ENCODE results near the gene TCEAL4. TPM values are rescaled to one million over a fixed set of nuclear protein-coding genes. Genes with fewer than 3 reads are reported as not detected.

Gene TCEAL4
- total RNA-seq (100 to 1,000 TPM in 1 of 2 donors, 10 to 100 TPM in 1; 97.2 to 187 TPM), polyA plus RNA-seq (1,000 to 10,000 TPM; 1,036 to 1,452 TPM)
- long read RNA-seq, donor 1, transcript TCEAL4-209 (3 exons, 1,571 nt) = minor isoform, 9 of 125 reads
- long read RNA-seq, donor 1, transcript TCEAL4-206 (3 exons, 1,135 nt) = minor isoform, 9 of 125 reads
- long read RNA-seq, donor 1, transcript TCEAL4-208 (3 exons, 1,273 nt) = major isoform, 75 of 125 reads
- long read RNA-seq, donor 1, transcript TCEAL4-212 (3 exons, 1,008 nt) = minor isoform, 10 of 125 reads
- long read RNA-seq, donor 1, partial matches to known transcripts = 0 of 125 reads
- long read RNA-seq, donor 1, other reads (novel, unspliced or antisense) = 12 of 125 reads
- long read RNA-seq, donor 2, transcript TCEAL4-206 (3 exons, 1,135 nt) = minor isoform, 8 of 58 reads
- long read RNA-seq, donor 2, transcript TCEAL4-208 (3 exons, 1,273 nt) = major isoform, 32 of 58 reads
- long read RNA-seq, donor 2, transcript TCEAL4-212 (3 exons, 1,008 nt) = minor isoform, 8 of 58 reads
- long read RNA-seq, donor 2, partial matches to known transcripts = 0 of 58 reads
- long read RNA-seq, donor 2, other reads (novel, unspliced or antisense) = 8 of 58 reads

DNA sequence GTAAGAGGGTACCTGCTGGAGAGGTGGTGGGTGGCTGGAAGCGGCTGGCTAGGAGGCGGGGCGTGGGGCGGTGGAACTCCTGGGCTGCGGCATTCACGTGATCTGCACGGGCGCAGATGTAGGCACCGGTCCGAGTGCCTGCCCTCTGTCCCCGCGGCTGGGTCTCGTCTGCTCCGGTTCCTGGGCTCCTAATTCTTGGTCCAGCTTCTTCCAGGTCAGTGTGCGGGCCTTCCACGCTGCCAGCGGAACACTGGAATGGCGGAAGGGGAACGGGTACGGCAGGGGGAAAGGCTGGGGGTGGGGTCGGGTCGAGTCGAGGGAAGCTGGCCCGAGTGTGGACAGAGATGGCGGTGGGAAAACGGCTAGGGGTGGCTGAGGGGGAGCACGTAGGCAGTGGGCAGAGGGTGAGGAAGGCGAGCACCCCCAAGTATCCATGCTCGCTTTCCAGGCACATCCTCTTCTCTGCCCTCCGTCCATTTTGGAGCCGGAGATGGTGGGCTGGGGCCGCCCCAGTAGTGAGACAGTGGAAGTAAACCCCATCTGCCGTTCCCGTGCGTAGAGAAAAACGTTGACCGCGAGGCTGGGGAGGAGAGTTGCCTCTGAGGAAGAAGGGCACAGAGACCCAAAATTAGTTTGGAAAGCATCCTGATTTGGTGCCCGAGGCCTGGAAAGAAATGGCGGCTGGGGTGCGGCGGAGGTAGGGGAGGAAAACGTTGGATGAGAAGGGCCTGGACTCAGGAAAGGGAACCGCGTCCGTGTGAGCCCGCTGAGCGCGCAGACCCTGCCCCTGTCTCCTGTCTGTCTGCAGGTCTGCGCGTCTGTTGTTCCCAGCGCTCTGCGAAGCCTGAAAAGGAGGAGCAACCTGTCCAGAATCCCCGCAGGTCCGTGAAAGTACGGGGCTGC is at the start of gene TCEAL4:
TSS of gene TCEAL4 (plus strand) at position 105 of the 903 bp plus-strand sequence. CDS start 1,161 bp downstream, outside the sequence.
- H3K27ac ChIP-seq (ENCODE audit: low read depth in 1 of 2, low read length in 2 of 2) = peak within 1 kb of the TSS in 1 of 2 donors; percentile 62
- DNase-seq (peak; percentile 76 to 86), ATAC-seq (ENCODE audit: low FRiP score) (peak; percentile 91)
- H3K4me1 ChIP-seq (ENCODE audit: control insufficient read depth in 1 of 2, insufficient read depth in 2 of 2, low read length in 2 of 2) = no peaks in the 10 kb centered on the region
- H3K9me3 ChIP-seq (ENCODE audit: control insufficient read depth, low read length) = no peaks in the 10 kb centered on the region
- intact Hi-C loops (cut with DNase I) = loop anchor here in 1 of 2 donors (2.0 kb wide), 1 partner anchor 43 kb away; the partner anchor contains the start of gene TCEAL1
- H3K27me3 ChIP-seq (ENCODE audit: control insufficient read depth in 1 of 2, insufficient read depth in 2 of 2, low read length in 1 of 2) = no peaks in the 10 kb centered on the region
- peak within 1 kb of the TSS; percentile 14 to 35 for H3K4me3 ChIP-seq (ENCODE audit: low read length in 2 of 2)
- 0 to 22% methylated on average over 51 to 56 of the region's 56 CpGs for WGBS, 2 donors
- H3K36me3 ChIP-seq (ENCODE audit: control insufficient read depth in 1 of 2, insufficient read depth in 2 of 2, low read length in 1 of 2) = no peaks in the 10 kb centered on the region

DNA sequence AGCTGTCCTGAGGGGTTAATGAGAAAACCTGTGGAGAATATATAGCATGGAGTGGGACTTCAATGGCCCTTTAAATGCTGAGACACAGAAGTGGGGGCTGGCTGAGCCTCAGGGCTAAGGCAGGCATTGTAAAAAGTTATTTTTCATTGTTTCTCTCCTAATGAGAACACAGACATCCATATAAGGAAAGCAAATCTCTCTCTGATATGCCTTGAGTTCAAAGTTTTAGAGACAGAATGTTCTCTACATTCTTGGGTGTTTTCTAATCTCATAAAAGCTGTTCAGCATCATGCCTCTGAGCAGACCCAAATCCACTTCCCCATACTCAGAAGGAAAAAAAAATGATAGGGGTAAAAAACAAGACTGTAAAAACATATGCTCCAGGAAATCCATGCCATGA is 49.2 kb upstream of the TCEAL4 start:
- intact Hi-C loops (cut with DNase I) = loop anchor here (10.0 kb wide), 1 partner anchor 99 kb away; no protein-coding TSS in a partner anchor
- peak overlapping the region; percentile 92 to 99 for H3K27ac ChIP-seq (ENCODE audit: low read depth in 1 of 2, low read length in 2 of 2)
- peak; percentile 37 for ATAC-seq (ENCODE audit: low FRiP score)

DNA sequence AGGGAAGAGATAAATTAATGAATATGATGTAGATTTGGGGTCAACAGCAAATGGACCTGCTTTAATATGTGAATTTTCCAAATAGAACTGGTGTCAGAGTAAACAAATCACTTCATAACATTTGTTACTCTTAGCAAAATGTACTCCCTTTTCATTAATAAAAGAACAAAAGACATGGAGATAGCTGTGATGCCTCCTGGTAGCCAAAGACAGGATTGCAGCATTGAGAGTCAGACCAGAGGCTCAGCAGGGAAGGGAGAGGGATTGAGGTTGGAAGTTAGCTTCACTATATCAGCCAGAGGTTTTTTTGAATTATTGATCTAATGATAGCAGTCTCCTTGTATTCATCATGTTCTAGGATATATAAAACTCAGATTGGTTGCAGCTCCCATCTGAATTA is 48.6 kb upstream of the TCEAL4 start:
- intact Hi-C loops (cut with DNase I) = loop anchor here (10.0 kb wide), 1 partner anchor 98 kb away; no protein-coding TSS in a partner anchor
- ATAC-seq (ENCODE audit: low FRiP score) = no peak
- H3K4me3 ChIP-seq (ENCODE audit: low read length in 2 of 2) = no peak overlapping the region
- no peak for DNase-seq
- no peaks in the 10 kb centered on the region for H3K36me3 ChIP-seq (ENCODE audit: control insufficient read depth in 1 of 2, insufficient read depth in 2 of 2, low read length in 1 of 2)
- no peaks in the 10 kb centered on the region for H3K9me3 ChIP-seq (ENCODE audit: control insufficient read depth, low read length)
- H3K4me1 ChIP-seq (ENCODE audit: control insufficient read depth in 1 of 2, insufficient read depth in 2 of 2, low read length in 2 of 2) = peaks cover 0 to 3% of the 10 kb centered on the region in 2 donors
- H3K27ac ChIP-seq (ENCODE audit: low read depth in 1 of 2, low read length in 2 of 2) = peak overlapping the region; percentile 90 to 92
- no peaks in the 10 kb centered on the region for H3K27me3 ChIP-seq (ENCODE audit: control insufficient read depth in 1 of 2, insufficient read depth in 2 of 2, low read length in 1 of 2)

More for the DNA sequence above, 49.2 kb upstream of the TCEAL4 start:
- H3K9me3 ChIP-seq (ENCODE audit: control insufficient read depth, low read length) = no peaks in the 10 kb centered on the region
- no peaks in the 10 kb centered on the region for H3K27me3 ChIP-seq (ENCODE audit: control insufficient read depth in 1 of 2, insufficient read depth in 2 of 2, low read length in 1 of 2)
- no peak overlapping the region for H3K4me3 ChIP-seq (ENCODE audit: low read length in 2 of 2)
- H3K4me1 ChIP-seq (ENCODE audit: control insufficient read depth in 1 of 2, insufficient read depth in 2 of 2, low read length in 2 of 2) = peaks cover 0 to 3% of the 10 kb centered on the region in 2 donors
- no peak for DNase-seq
- H3K36me3 ChIP-seq (ENCODE audit: control insufficient read depth in 1 of 2, insufficient read depth in 2 of 2, low read length in 1 of 2) = no peaks in the 10 kb centered on the region

DNA sequence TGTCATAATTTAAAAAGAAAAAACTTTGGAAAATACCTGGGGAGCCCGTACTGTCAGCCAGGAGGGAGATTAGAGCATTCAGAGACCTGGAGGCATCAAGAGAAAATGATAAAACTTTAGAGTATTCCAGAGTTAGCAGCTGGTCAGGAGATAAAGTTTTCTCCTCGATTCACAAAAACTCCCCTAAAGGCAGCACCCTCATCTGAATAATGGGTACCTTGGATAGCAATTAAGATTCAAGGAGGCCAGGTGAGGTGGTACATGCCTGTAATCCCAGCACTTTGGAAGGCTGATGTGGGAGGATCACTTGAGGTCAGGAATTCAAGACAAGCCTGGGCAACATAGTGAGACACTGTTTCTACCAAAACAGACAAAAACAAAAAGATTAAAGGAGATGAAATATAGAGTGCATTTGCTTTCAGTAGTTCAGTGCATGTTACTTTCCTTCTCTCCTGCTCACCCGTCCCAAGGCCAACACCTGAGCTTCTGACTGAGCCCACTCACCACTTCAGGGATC is 47.4 kb upstream of the TCEAL4 start:
- H3K9me3 ChIP-seq (ENCODE audit: control insufficient read depth, low read length) = no peaks in the 10 kb centered on the region
- H3K4me3 ChIP-seq (ENCODE audit: low read length in 2 of 2) = no peak overlapping the region
- 58 to 83% methylated on average over 3 of the region's 3 CpGs for WGBS, 2 donors
- H3K4me1 ChIP-seq (ENCODE audit: control insufficient read depth in 1 of 2, insufficient read depth in 2 of 2, low read length in 2 of 2) = peaks cover 0 to 3% of the 10 kb centered on the region in 2 donors
- peak overlapping the region; percentile 90 to 100 for H3K27ac ChIP-seq (ENCODE audit: low read depth in 1 of 2, low read length in 2 of 2)
- ATAC-seq (ENCODE audit: low FRiP score) (no peak), DNase-seq (no peak)
- H3K36me3 ChIP-seq (ENCODE audit: control insufficient read depth in 1 of 2, insufficient read depth in 2 of 2, low read length in 1 of 2) = no peaks in the 10 kb centered on the region
- intact Hi-C loops (cut with DNase I) = loop anchor here (10.0 kb wide), 1 partner anchor 97 kb away; no protein-coding TSS in a partner anchor
- H3K27me3 ChIP-seq (ENCODE audit: control insufficient read depth in 1 of 2, insufficient read depth in 2 of 2, low read length in 1 of 2) = no peaks in the 10 kb centered on the region

DNA sequence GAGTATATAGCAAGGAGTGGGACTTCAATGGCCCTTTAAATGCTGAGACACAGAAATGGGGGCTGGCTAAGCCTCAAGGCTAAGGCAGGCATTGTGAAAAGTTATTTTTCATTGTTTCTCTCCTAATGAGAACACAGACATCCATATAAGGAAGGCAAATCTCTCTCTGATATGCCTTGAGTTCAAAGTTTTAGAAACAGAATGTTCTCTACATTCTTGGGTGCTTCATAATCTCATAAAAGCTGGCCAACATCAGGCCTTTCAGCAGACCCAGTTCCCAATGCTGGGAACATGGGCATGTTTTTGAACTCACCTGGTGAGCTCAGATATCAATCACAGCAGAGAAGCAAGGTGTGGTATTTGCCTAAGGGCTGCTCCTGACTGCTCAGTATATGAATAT is 46.6 kb upstream of the TCEAL4 start:
- DNase-seq (no peak), ATAC-seq (ENCODE audit: low FRiP score) (no peak)
- H3K27me3 ChIP-seq (ENCODE audit: control insufficient read depth in 1 of 2, insufficient read depth in 2 of 2, low read length in 1 of 2) = no peaks in the 10 kb centered on the region
- intact Hi-C loops (cut with DNase I) = loop anchor here (10.0 kb wide), 1 partner anchor 96 kb away; no protein-coding TSS in a partner anchor
- H3K36me3 ChIP-seq (ENCODE audit: control insufficient read depth in 1 of 2, insufficient read depth in 2 of 2, low read length in 1 of 2) = no peaks in the 10 kb centered on the region
- peak overlapping the region; percentile 90 to 100 for H3K27ac ChIP-seq (ENCODE audit: low read depth in 1 of 2, low read length in 2 of 2)
- peaks cover 0 to 3% of the 10 kb centered on the region in 2 donors for H3K4me1 ChIP-seq (ENCODE audit: control insufficient read depth in 1 of 2, insufficient read depth in 2 of 2, low read length in 2 of 2)
- H3K4me3 ChIP-seq (ENCODE audit: low read length in 2 of 2) = no peak overlapping the region
- H3K9me3 ChIP-seq (ENCODE audit: control insufficient read depth, low read length) = no peaks in the 10 kb centered on the region

DNA sequence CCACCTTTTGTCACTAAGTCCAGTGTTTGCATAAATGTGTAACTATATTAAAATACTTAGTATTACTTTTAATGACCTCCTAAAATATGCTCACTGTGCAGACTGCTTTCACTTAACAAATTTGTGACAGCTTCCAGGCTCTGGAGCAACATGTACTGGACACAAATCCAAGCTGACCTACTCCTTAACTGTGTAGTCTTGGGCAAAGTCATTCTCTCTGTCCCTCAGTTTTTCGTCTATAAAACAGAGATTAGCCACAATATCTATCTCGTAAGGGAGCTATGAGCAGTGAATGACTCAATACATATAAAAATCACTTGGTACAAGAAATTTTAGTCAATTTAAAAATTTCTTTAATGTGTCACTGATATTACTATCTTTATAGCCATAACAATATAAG is 45.6 kb upstream of the TCEAL4 start:
- 15 to 17% methylated on average over 2 of the region's 2 CpGs for WGBS, 2 donors
- H3K27me3 ChIP-seq (ENCODE audit: control insufficient read depth in 1 of 2, insufficient read depth in 2 of 2, low read length in 1 of 2) = no peaks in the 10 kb centered on the region
- H3K36me3 ChIP-seq (ENCODE audit: control insufficient read depth in 1 of 2, insufficient read depth in 2 of 2, low read length in 1 of 2) = no peaks in the 10 kb centered on the region
- ATAC-seq (ENCODE audit: low FRiP score) = peak; percentile 65
- peak overlapping the region; percentile 69 to 86 for H3K27ac ChIP-seq (ENCODE audit: low read depth in 1 of 2, low read length in 2 of 2)
- intact Hi-C loops (cut with DNase I) = loop anchor here (10.0 kb wide), 1 partner anchor 95 kb away; no protein-coding TSS in a partner anchor
- H3K4me1 ChIP-seq (ENCODE audit: control insufficient read depth in 1 of 2, insufficient read depth in 2 of 2, low read length in 2 of 2) = peaks cover 0 to 3% of the 10 kb centered on the region in 2 donors
- H3K9me3 ChIP-seq (ENCODE audit: control insufficient read depth, low read length) = no peaks in the 10 kb centered on the region
- no peak overlapping the region for H3K4me3 ChIP-seq (ENCODE audit: low read length in 2 of 2)
- DNase-seq = no peak

DNA sequence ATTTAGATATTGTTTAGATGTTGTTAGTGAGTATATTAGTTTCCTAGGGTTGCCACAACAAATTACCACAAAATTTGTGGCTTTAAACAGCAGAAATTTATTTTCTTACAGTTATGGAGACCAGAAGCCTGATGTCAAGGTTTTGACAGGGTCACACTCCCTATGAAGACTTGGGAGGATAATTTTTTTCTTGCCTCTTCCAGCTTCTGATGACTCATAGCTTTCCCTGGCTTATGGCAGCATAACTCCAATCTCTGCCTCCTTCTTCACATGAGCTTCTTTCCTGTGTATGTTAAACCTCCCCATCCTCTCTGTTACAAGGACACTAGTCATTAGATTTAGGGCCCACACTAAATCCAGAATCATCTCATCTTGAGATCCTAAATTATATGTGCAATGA is 45.2 kb upstream of the TCEAL4 start:
- Histone ChIP-seq H3K4me3 (ENCODE audit: low read length in 2 of 2) (no peak overlapping the region), H3K9me3 (ENCODE audit: control insufficient read depth, low read length) (no peaks in the 10 kb centered on the region), H3K27ac (ENCODE audit: low read depth in 1 of 2, low read length in 2 of 2) (no peak overlapping the region), H3K27me3 (ENCODE audit: control insufficient read depth in 1 of 2, insufficient read depth in 2 of 2, low read length in 1 of 2) (no peaks in the 10 kb centered on the region), H3K36me3 (ENCODE audit: control insufficient read depth in 1 of 2, insufficient read depth in 2 of 2, low read length in 1 of 2) (no peaks in the 10 kb centered on the region), H3K4me1 (ENCODE audit: control insufficient read depth in 1 of 2, insufficient read depth in 2 of 2, low read length in 2 of 2) (peaks cover 0 to 3% of the 10 kb centered on the region in 2 donors)
- intact Hi-C loops (cut with DNase I) = no loop called here
- DNase-seq (no peak), ATAC-seq (ENCODE audit: low FRiP score) (peak; percentile 39)

DNA sequence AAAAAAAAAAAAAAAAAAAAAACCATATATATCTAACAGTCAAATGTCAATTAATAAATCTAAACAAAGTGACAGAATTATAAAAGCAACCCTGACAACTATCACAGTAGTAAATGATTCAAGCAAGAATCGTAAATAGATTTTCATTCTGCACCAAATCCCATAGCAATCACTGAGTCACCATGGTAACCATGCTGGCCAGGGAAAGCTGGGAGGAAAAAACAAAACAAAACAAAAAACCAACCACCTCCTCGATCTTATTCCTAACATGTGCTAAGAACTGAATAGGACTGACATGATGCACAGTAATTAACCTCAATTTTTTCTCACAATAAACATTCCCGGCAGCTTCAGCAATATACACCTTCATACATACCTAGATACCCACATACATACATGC is 35.4 kb upstream of the TCEAL4 start:
- no peak for ATAC-seq (ENCODE audit: low FRiP score)
- intact Hi-C loops (cut with DNase I) = no loop called here
- no peak overlapping the region for H3K27ac ChIP-seq (ENCODE audit: low read depth in 1 of 2, low read length in 2 of 2)

More for the DNA sequence above, 35.4 kb upstream of the TCEAL4 start:
- H3K4me1 ChIP-seq (ENCODE audit: control insufficient read depth in 1 of 2, insufficient read depth in 2 of 2, low read length in 2 of 2) = no peaks in the 10 kb centered on the region
- H3K9me3 ChIP-seq (ENCODE audit: control insufficient read depth, low read length) = no peaks in the 10 kb centered on the region
- no peak for DNase-seq
- H3K27me3 ChIP-seq (ENCODE audit: control insufficient read depth in 1 of 2, insufficient read depth in 2 of 2, low read length in 1 of 2) = no peaks in the 10 kb centered on the region
- H3K4me3 ChIP-seq (ENCODE audit: low read length in 2 of 2) = no peak overlapping the region
- no peaks in the 10 kb centered on the region for H3K36me3 ChIP-seq (ENCODE audit: control insufficient read depth in 1 of 2, insufficient read depth in 2 of 2, low read length in 1 of 2)
- WGBS, 2 donors = 32 to 51% methylated on average over 3 of the region's 3 CpGs

Measured in aorta (tissue), 5 donors.